ENCODE data around the gene GTF3A.
"Not testable (repeated sequence)": the region's sequence is repeated elsewhere in the genome, so short reads cannot be mapped to it uniquely, and the experiment has no call there.

The GTF3A gene

DNA sequence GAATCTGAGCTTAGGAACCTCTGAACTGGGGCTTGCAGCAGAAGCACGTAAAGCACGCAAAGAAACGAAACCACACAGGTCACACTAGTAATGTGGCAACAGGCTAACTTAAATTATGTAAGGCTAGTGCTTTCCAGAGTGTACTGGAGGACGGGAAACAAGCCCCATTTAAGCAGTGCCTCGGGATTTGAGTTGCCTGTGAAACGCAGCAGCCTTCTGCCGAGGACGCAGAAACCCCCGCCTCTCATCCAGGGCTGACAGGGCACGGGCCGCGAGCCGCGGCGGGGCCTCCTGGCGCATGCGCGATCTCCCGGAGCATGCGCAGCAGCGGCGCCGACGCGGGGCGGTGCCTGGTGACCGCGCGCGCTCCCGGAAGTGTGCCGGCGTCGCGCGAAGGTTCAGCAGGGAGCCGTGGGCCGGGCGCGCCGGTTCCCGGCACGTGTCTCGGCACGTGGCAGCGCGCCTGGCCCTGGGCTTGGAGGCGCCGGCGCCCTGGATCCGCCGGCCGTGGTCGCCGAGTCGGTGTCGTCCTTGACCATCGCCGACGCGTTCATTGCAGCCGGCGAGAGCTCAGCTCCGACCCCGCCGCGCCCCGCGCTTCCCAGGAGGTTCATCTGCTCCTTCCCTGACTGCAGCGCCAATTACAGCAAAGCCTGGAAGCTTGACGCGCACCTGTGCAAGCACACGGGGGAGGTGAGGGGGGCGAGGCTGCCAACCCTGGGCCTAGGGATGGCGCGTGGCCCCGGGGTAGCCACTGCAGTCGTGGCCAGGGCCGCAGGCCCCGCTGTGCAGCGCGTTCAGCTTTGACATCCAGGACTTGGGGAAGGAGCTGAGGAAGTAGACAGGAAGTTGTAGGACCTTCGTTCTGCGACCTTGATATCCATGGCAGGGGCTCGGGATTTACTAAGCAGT, at the start of gene GTF3A:
Gene GTF3A (plus strand): TSS at position 374 of the 912 bp plus-strand sequence.
- DNase-seq (ENCODE audit: low read depth in 2 of 2) = peak; percentile 79

DNA sequence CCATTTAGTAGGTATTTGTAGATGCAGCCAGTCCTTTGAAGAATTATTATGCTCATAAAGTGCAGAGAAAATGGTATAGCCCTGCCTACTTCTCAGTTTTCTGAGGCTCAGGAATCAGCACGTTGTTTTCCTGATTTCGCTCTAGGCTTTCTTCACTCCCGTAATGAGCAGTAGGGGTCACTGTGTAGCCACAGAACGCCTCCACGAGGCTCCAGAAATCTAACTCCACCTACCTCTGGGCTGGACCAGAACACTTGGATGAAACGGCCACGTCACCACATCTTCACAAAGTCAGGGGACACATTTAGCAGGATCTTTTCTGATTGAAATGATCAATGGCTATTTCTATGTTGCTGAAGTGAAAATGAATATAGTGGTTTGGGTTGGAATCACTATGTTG, 49.8 kb upstream of the GTF3A start:
- peak in 1 of 2 donors; percentile 34 for DNase-seq (ENCODE audit: low read depth in 2 of 2)

DNA sequence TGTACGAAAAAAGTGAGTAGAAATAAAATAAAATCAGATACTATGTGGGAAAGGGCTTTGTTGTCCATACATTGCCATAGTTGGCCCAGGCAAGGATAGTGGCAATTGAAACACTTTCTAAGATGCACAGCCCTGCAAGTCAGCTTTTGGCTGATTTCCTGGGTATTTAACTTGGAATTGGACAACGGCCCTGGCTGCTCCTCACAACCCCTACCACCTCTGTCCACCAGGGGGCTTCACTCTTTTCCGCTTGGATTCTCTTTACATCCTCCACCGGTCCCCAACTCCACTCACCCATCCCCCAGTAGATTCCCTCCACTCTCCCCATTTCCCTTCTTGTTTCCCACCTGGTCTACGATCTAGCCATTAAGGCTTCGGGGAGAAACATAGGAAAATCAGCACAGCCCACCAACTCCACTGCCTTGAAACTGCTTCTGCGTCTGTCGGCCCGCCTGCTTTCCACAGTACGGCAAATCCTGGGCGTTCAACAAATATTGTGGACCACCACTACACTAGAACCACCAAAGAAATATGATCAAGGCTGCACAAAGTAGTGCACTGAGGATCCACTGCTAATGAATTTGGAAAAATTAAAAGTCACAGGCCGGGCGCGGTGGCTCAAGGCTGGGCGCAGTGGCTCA, 48.6 kb upstream of the GTF3A start:
- peak in 1 of 2 donors; percentile 50 for DNase-seq (ENCODE audit: low read depth in 2 of 2)

DNA sequence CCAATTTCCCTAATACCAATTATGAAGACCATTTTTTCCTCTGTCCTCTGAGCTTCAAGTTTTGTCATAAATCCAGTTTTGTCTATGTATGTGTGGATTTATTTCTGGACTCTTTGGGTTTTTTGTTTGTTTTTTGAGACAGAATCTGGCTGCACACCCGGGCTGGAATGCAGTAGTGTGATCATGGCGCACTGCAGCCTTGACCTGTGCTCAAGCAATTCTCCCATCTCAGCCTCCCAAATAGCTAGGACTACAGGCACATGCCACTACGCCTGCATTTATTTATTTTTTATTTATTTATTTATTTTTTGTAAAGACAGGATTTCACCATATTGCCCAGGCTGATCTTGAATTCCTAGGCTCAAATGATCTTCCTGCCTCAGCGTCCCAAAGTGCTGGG, 45.3 kb upstream of the GTF3A start:
- DNase-seq (ENCODE audit: low read depth in 2 of 2) = no peak

DNA sequence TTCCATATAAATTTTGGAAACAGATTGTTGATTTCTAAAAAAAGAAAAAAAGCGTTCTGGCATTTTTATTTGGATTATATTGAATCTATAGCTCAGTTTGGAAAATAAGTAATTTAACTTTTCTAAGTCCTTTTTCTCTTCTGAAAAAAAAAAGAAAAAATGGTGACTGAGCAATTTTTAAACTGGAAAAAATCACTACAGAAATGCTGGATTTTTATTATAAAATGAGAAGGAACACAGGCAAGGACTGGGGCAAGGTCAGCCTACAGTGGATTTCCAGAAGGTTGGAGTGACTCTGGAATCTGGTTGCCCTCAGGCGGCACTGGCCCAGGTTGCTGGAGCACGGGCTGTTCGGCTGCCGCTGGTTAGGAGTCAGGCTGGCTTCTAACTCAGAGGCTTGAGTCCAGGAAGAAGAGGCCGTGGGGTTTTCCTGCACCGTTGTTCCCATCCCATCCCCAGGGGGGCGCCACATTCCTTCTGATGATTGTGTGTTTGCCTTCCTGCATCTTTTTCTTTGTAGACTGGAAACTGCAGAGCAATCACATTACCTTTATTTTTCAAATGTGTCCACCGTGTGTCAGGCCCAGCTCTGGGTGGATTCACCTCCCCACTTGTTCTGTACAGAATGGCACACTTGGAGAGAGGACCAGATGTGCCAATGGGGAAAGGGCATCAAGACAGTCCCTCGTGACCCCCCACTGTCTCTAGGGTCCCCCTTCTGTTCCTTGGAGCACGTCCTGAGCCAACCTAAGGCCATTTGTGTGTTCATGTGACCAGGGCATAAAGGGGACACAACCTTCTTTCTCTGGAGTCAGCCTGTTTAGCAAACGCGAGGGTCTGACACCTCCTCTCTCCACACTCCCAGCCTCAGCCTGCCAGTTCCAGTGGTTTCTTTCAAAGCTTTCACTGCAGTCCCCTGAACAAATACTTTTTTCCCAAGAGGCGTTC, 44.5 kb upstream of the GTF3A start:
- DNase-seq (ENCODE audit: low read depth in 2 of 2) = peak in 1 of 2 donors; percentile 48

DNA sequence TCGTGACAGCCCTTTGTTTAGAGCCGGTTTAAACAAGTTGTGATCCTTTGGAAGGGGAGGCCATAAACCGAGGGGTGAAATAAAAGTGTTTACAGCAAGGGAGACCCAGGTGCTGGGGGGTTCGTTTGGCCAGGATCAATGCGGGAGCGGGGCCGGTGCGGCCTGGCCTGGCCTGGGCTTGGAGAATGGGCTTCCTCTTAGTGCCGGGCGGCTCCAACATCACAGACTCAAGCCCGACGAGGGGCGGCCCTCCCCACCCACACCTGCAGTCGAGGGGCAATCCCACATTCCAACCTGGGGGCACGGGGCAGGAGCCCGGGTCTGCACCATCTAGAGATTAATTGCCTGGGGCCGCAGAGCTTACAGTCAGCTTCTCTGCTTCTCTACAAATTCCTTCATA, 42.8 kb upstream of the GTF3A start:
- DNase-seq (ENCODE audit: low read depth in 2 of 2) = no peak

DNA sequence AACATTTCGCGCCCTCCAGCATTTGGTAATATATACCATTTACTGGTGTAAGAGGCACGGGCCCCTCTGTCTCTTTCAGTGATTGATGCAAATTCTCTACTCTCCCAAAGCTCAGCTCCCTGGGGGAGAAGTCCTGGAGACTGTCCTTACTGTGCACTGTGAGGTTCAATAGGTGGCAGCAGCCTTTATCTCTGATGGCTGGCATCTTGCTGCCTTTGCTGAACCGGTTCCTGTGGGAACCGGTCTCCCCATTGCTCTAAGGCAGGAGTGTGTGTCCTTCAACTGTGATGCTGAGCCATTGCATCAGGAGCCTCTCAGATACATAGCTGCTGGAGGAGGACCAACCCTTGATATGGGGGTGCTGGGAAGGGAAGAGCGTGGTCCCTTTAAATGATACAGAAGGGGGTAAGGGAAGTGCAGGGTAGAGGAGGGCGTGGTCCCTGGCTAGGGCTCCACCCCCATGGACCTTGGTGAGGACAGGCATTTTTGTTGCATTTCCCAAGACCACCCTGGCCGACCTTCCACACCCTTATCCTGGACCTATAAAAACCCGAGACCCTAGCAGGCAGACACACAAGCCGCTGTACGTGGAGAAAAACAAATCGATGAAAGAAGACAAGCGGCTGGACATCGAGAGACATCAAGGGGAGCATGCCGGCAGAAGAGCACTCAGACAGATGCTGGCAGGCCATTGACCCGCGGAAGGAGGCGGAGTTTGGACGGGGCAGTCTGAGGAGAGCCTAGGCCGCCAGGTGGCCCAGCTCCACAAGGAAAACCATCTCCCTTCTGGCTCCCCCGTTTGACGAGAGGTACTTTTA, 41.1 kb upstream of the GTF3A start:
- DNase-seq (ENCODE audit: low read depth in 2 of 2) = no peak

DNA sequence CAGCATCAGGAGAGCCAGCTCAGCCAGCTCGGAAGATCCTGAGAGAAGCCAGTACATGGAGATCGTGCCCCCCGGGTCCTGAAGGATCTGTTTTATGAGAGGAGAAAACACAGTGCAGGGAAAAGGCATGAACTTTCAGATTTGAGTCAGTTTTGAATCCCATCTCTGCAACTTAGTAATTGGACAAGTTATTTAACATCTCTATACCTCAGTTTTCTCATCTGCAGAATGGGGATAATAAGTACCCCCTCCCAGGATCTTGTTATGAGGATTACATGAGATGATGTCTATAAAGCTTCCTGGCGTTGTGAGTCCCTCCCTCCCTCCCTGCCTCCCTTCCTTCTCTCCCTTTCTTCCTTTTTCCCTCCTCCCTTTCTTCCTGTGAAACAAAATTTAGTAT, 40.1 kb upstream of the GTF3A start:
- DNase-seq (ENCODE audit: low read depth in 2 of 2) = no peak

DNA sequence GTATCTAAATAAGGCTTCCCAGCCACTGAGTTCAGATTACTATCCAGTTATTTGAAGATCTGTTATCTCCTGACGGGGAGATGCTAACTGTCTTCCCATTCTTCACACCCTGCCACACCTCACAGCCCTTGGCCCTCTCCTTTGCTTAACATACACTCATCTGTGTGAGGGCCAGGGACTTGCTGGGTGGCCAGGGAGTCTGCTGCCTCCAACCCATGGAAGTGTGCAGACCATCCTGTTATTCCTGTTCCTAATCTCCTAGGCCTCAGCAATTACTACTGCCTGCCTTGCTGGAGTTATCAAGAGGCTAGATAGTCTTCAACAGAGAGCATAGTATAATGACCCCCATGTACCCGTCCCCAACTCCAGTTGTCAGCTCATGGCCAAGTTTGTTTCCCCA, 36.2 kb upstream of the GTF3A start:
- DNase-seq (ENCODE audit: low read depth in 2 of 2) = no peak

DNA sequence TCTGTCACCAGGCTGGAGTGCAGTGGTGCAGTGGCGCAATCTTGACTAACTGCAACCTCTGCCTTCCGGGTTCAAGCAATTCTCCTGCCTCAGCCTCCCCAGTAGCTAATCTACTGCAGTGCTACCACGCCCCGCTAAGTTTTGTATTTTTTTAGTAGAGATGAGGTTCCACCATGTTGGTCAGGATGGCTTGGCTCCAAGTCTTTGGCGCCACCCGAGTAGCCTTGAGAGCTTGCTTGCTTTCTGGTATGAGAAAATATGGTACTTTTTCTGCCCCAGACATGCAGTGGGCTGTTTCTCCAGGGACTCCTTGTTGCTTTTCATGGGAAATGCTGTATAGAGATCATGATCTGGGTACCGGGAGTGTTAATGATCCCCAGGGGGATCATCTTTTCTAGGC, 34.5 kb upstream of the GTF3A start:
- DNase-seq (ENCODE audit: low read depth in 2 of 2) = no peak

DNA sequence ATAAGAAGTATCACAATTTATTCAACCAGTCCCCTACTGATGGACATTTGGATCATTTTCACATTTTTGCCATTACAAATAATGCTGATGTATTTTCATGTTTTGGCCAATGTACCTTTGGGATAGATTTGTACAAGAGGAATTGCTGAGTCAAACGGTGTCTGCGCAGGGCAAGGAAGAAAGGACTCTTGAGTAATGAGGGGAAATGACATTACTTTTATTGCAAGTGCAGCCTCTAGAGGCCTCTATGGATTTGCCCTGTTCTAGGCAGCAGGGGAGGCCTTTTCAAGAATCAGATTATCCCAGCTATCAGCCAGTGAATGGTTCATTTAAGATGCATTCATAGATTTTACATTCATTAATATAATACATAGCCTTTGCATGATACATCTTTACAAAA, 32.9 kb upstream of the GTF3A start:
- no peak for DNase-seq (ENCODE audit: low read depth in 2 of 2)

DNA sequence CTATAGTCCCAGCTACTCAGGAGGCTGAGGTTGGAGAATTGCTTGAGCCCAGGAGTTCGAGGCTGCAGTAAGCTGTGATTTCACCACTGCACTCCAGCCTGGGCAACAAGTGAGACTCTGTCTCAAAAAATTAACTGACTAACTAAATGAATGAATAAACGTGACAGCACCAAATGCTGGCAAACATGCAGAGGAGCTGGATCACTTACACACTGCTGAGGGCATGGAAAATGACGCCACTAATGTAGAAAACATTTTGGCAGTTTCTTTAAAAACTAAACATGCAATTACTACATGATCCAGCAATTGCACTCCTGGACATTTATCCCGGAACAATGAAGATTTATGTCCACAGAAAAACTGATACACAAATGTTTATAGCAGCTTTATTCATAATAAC, 31.3 kb upstream of the GTF3A start:
- DNase-seq (ENCODE audit: low read depth in 2 of 2) = no peak

DNA sequence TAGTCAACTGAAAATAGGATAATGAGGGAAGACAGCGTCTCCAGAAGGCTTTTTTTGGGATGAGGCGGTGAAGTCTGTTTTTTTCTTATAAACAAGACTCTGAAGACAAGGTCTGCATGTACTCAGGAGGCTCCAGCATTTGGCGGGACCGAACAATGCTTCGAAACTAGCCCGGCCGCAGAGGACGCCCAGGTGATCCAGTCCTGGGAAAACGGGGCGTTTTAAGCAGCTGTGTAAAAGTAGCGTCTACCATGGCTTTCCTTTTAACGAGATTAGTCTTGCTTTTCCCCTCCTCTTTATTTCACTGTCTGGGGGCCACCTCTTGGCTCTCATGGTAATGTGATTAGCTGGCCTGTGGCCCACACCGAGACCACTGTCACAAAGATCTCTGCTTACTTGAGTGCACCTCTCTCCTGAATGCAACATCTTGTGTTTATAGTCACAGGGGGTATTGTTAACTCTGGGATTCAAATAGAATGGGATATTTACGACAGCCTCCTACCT, 29.4 kb upstream of the GTF3A start:
- no peak for DNase-seq (ENCODE audit: low read depth in 2 of 2)

DNA sequence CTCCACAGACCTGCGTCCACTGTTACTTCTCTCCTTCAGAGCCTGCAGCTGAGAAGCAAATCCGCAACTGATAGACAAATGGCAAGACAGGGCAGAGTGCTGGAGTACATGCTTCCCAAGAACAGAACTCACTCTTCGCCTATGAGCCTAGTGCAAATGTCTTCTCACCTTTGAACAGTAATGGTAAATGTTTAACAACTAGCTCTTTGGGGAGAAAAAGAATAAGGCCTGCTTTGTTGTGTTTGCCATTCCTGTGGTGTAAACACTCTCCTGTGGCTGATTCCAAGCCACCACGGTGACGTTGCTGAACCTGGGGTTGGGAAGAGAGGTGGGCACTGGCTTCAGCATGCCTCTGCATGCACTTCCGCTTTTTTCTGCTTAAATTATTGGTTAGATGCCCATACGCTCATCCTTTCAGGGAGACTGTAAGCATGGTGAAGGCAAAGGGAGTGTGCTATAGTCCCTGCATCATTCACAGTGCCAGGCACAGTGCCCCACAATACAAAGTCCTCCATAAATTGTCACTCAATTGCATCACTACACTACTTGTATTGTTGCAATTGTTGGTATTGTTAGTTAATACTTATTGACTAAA, 28.1 kb upstream of the GTF3A start:
- DNase-seq (ENCODE audit: low read depth in 2 of 2) = no peak

DNA sequence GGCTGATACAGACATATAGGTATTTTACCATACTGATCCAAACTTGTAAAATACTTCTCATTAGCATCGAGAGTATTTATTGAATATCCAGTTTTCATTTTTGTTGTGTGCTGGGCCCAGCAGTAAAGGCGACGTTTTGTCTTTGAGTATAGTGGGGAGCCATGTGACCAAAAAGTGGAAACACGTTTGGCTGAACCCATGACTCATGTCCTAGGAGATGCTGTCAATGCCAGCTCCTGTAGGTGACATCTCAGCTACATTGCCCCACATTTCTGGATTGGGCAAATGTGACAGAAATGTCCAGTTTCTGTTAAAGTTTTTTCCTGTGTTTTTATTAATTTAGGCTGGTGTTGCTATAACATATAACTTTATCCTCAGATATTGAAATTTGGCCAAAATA, 26.1 kb upstream of the GTF3A start:
- DNase-seq (ENCODE audit: low read depth in 2 of 2) = no peak

DNA sequence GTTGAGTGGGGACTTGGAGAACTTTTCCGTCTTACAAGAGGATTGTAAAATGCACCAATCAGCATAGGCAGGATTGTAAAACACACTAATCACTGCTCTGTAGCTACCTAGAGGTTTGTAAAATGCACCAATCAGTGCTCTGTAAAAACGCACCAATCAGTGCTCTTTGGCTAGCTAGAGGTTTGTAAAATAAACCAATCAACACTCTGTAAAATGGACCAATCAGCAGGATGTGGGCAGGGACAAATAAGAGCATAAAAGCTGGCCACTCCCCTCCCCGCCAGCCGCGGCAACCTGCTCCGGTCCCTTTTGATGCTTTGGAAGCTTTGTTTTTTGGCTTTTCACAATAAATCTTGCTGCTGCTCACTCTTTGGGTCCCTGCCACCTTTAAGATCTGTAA, 24.0 kb upstream of the GTF3A start:
- DNase-seq (ENCODE audit: low read depth in 2 of 2) = not testable (repeated sequence)

DNA sequence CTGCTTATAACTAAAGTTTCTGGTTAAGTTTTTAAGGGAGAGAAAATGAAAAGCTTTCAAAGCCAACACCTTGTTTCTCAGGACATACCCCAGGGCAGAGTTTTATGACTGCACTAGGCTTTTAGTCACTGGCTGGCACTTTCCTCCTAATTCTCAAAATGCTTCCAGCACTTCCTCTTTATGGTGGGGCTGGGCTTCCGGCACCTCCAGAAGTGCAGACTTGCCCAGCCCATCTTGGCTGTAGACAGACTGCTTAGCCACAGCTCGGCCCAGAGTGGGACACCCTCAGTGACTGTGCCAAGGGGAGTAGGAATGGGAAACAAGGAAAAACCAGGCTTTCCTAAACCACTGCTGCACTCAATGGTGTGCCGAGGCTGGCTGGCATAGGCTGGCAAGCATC, 23.2 kb upstream of the GTF3A start:
- no peak for DNase-seq (ENCODE audit: low read depth in 2 of 2)

DNA sequence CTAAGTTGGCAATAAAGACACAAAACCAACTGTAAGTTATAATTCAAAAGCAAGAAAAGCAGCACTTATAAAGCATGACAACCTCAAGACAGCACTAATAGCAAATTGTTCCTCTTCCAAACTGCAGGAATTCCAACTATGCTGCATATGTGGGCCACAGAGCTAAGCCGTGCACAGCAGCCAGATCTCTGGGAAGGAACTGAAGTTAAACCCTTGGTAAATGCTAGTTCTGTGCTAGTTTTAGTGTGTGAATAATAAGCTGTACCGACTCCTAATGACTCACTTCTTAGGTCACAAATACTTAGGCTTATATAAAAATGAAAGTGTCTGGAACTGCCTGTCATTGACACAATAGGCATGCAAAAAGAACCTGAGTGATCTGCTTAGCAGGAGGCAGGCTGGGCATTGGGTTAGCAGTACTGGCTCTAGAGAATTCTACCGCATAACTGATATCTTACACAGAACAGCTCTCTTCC, 21.2 kb upstream of the GTF3A start:
- DNase-seq (ENCODE audit: low read depth in 2 of 2) = no peak

DNA sequence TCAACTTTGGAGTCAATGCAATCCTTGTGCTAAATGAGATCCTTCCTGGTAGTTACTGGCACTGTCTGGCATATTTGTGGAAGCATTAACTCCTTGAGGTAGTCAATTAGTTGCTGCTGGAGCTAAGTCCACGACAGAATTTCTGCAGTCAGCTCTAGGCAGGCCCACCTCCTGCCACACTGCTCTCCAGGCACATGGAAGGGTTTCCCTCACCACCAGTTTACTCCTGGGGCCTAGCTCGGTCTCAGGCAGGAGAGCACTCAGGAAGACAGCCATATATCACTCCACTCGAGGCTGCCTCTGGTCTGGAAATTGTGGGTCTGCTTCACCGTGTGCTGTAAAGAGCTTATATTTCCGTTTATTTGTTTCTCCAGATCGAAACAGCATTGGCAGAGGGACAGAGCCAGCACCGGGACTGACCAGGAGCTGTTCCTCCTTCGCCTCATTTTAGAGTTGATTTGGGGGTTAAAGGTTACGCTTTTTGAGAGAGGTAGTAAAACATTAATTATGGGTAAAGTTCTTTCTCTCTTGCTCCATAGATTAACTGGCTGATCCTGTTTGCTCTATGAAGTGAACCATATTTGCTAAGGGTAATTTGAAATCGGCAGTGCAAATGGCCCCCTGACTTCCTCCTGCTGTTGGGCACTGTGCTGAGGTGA, 20.6 kb upstream of the GTF3A start:
- DNase-seq (ENCODE audit: low read depth in 2 of 2) = no peak

DNA sequence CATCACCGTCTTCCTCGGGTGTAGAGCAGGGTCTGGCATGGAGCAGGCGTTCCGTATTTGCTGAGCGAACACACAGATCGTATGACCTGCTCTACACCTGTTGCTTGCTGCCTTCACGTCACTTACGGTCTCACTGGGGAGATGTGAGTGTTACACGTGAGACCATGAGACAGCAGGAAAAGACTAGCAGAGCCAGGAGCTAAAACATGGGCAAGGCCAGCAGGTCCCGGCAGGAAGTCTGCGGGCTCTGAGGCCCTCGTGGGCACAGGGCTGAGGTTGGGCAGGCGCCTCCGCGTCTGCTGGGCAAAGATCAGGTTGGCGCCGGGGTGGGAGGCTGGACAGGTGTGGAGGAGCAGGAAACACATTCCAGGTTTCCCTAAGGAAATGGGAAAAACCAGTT, 19.7 kb upstream of the GTF3A start:
- DNase-seq (ENCODE audit: low read depth in 2 of 2) = no peak

Data from stimulated activated CD8-positive, alpha-beta memory T cell treated with anti-CD3 and anti-CD28 coated beads, Interleukin-2, amount 100 ng/mL, for 48 hours (primary cell).